Measurements from ENCODE around the gene KCND3.

KCND3 gene

DNA sequence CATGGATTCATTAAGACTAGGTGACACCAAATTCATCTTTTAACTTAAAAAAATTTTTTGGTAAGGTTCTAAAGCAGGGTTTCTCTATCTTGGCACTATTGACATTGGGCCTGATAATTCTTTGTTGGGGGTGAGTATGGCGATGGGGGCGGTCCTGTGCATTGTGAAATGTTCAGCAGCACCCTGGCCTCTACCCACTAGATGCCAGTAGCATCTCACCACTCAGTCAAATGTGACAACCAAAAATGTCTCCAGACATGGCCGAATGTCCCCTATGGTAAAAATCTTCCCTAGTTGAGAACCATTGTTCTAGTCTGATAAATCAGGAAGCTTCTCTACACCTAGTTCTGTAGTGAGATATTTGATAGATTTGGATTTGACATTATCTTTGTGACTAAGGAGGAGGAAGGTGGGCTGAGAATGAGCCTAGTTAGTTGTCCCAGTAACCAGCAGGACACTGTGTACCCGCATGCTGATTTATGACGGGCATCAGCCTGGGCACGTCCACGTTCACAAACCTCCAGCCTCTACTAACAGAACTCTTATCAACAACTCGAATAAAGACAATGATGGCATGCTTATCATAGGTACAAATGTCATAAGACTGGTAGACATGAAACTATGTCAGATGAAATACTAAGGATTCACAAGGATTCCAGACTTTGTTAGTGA, 104.6 kb downstream of the KCND3 start:
- DNase-seq (ENCODE audit: low read depth in 1 of 2, low spot score in 1 of 2) = no peak

DNA sequence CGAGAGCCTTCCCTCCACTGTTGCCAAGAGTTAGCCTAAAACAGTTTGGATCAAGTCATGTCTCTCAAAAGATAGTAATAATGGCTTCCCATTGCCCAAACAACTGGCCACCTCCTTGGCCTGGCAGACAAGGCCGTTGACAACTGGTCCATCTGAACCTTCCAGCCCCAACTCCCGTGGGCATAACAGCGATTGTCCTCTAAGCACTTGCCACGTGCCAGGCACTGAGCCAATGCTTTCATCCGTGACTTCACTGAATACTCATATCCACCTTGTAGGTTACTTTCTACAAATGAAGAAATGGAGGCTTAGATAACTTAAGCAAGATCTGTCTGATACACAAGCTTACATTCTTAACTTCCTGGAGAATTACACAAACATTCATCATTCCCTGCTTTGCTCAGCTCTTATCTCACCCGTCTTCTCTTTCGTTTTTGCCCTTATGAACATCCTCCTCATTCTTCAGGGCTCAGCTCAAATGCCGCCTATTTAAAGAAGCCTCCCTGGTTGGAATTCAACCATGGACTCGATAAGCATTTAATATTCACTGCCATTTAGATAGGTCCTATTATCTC, 106.4 kb downstream of the KCND3 start:
- DNase-seq (ENCODE audit: low read depth in 1 of 2, low spot score in 1 of 2) = no peak

DNA sequence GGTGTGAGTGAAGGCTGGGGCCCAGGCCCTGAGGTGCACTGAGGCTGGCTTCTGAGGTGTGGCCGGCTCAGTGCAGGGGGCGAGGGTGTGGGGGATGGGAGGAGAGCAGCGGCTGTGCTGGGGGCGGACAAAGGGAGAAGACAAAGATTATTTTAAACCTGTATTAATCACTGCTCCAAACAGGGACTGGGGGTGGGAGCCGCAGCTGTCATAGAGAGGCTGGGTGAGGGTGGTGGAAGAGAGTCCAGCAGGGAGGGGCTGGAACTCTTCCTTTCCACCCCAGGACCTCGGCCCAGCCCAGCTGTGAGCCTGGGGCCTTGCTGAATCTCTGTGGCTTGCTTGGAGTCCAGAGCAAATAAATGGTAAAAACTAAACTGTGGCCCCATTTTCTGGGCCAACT, 106.9 kb downstream of the KCND3 start:
- no peak for DNase-seq (ENCODE audit: low read depth in 1 of 2, low spot score in 1 of 2)

DNA sequence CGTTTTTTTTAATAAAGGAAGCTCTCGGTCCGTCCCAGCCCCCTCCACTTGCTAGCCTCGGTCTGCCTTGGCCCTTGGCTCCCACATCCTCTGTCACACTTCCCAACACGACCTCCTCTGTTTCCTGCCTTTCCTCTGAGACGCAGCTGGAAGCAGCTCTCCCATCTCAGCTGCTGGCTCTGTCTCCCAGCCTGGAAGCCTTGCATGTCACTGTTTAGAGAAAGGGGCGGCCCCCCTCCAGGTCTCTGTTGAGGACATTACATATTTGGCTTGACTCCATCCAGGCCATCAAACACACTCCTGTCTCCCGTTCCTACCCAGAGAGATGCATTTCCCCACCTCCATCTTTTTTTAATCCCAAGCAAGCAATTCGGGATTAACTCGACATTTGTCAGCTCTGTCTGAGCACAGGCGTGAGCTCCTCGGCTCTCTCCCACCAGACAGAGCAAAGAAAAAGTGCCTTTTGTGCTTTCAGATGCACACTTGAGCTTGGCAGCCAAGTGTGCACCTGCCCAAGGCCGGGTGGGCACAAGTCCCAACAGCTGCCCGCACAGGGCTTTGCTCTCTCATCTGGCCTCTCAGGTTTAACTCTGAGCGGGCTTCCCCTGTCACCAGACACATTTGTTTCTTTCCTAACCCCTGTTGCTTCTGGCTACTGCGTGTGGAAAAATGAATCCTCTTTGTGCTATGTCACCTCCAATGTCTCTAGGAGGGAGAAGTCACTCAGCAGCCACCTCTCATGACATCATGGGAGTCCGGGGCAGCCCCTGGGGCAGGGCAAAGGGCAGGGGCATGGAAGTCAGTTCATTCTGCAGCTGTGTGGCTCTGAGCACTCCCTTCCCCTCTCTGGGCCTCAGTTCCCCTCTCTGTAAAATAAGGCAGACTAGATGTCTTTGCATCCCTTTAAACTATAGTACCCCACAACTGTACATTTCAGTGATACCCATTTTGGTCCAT, 108.3 kb downstream of the KCND3 start:
- DNase-seq (ENCODE audit: low read depth in 1 of 2, low spot score in 1 of 2) = no peak

DNA sequence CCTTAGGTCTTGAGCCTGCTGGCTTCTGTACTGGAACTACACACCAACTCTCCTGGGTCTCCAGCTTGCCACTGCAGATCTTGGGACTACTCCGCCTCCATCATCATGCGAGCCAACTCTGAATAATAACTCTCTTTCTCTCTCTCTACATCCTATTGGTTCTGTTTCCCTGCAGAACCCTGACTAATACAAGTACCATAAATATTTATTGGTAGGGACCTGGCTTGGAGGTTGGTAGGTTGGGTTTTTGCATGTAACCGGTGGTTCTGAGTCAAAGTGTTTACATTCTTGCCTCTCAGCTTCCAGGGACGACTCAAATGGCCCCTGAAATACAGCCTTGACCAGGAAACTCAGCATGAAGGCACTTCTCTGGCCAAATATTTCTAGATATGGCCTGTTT, 110.4 kb downstream of the KCND3 start:
- DNase-seq (ENCODE audit: low read depth in 1 of 2, low spot score in 1 of 2) = no peak

DNA sequence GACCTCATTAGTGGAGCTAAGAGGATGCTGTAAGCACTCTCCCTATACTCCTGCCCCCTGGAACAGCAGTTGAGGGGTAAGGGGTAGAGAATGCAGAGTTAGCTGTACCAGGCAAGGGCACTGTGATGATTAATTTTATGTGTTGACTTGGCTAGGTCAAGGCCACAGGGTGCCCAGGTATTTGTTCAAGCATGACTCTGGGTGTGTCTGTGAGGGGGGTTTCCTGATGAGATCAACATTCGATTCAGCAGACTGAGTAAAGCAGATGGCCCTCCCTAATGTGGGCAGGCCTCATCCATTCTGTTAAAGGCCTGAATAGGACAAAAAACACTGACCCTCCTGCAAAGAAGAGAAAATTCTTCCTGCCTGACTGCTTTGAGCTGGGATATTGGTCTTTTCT, 110.8 kb downstream of the KCND3 start:
- DNase-seq (ENCODE audit: low read depth in 1 of 2, low spot score in 1 of 2) = no peak

DNA sequence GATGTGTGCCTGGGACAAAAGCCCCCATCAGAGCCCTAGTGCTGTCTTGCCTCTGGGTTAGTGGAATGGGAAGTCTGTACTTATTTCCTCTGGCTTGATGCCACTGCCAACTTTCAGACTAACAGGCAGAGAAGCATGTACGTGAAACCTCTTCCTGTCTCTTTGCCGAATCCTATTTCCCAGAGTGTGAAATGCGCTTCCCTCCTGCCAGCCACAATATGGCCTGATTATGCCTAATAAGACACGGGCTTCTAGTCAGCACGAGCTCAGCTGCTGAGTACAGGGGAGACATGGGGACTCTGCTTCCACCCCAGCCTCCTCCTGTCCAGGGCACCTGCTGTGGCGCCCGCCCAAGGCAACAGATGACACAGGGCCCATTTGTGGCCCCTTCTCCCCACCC, 111.4 kb downstream of the KCND3 start:
- DNase-seq (ENCODE audit: low read depth in 1 of 2, low spot score in 1 of 2) = no peak

DNA sequence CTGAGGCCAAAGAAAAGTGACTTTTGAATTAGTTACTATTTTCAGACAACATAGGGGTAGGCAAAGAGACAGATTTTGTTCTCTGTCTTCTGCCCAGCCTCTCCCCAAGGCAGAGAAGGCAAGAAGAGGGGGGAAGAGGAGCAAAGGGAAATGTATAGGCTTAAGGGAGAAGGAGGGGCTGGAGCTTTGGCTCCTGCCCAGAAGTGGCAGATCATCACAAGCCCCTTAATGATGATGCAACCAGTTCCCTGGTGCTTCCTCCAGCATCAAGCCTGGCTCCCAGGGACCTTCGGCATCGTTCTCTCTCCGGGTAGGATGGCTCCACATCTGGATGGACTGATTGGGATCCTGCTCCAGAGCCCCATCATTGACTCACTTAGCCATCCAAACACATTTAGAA, 112.8 kb downstream of the KCND3 start:
- no peak for DNase-seq (ENCODE audit: low read depth in 1 of 2, low spot score in 1 of 2)

DNA sequence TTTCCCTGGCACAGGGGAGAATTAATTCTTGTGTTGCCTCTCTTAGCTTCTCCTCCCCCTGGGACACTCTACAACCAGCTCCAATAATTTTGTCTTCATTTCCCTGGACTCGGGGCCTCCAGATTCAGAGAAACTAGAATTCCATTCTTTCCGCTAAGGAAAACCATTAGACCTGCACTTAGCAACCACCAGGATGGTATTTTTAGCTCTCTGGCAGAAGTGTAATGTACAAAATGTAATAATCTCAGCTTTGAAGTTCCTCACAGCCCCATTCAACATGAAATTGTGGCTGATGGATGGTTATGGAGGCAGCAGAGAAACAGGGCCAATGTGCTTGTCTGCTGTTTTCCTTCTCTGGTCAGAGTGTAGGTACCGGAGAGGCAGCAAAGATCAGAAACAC, 113.8 kb downstream of the KCND3 start:
- no peak for DNase-seq (ENCODE audit: low read depth in 1 of 2, low spot score in 1 of 2)

DNA sequence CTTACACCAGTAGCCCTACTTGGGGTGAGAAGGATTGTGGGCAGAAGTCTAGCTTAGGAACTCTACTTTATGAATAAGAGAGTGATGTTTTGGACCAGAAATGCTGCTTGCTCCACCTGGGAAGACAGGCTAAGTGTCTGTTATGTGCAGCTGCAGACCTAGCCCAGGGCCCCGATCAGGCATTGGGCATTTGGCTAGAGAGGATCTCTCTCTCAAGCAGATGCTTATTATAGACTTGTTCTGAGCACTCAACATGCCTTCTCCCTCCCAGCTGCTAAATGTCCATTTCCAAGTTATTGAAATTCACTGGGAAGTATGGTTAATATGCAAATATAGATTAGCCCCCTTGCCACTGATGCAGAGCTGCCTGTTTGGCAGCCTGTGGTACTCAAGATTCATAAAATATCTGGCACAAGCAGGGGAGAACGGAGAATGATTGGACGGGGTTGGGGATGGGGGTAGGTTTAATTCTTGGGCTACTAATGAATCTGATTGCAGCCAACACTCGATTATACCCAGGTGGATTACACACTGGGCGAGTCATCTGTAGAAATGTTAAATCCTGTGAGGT, 115.9 kb downstream of the KCND3 start:
- DNase-seq (ENCODE audit: low read depth in 1 of 2, low spot score in 1 of 2) = no peak

DNA sequence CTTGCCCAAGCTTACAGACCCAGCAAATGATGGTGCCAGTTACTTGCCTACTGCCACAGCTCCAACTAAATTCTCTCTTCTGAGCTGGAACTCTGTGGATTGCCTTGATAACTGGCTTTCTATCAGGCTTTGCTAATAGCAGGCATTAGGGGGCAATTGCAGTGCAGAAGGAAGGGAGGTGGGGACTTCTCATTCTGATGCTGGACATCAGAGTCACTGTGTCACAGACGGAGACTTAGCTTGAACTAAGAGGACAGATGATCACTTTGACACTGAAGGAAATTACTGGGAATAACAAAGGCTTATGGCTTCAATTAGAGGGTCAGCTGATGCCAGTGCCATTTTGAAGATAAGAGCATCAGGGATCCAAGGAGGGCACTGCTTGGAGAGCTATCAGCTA, 119.3 kb downstream of the KCND3 start:
- DNase-seq (ENCODE audit: low read depth in 1 of 2, low spot score in 1 of 2) = no peak

DNA sequence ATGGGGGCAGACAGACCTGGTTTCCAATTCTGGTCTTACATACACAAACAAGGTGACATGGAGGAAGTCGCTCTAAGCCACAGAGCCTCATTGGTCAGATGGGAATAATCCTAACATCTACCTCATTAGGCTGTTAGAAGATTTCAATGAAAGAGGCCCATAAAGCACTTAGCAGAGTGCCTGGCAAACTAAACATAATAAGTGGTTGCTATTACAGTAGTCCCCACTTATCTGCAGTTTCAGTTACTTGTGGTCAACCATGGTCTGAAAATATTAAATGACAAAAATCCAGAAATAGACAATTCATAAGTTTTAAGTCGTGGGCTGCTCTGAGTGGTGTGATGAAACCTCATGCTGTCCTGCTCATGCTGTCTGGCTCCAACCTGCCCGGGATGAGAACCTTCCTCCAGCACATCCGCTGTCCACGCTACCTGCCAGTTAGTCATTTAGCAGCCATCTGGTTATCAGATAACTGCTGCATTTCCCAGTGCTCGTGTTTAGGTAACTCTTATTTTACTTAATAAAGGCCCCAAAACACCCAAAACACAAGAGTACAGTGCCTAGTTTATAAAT, 121.5 kb downstream of the KCND3 start:
- DNase-seq (ENCODE audit: low read depth in 1 of 2, low spot score in 1 of 2) = no peak

DNA sequence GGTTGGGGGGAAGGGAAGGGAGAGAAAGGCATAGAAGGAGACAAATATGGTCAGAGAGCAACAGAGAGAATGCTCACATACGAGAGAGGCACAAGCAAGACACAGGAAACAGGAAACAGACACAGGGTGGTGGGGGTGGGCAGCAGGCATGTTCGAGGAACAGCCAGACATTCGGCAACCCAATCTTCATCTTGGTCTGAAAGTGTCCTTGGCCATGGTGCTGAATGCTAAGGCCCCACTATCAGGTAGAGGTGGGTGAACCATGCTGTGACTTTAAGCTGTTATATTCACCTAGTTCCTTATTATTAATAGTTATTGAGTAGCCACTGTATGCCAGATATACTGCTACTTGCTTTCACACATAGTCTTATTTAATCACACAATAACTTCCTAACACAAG, 124.6 kb downstream of the KCND3 start:
- no peak for DNase-seq (ENCODE audit: low read depth in 1 of 2, low spot score in 1 of 2)

DNA sequence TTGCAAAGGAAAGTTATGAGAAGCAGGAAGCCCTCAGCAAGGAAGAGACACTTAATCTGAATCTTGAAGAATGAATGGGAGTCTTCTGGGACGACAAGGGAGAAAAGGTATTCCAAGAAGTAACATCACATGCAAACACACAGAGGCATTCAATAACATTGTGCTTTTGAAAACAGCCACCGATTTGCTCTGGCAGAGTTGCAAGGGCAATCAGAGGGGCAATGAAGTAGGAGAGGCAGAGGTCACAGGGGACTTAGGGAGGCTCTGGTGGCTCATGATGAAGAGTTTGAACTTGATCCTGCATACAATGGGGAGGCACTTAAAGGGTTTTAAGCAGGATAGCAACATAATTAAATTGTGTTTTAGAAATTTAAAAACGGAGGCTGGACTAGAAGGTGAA, 126.1 kb downstream of the KCND3 start:
- no peak for DNase-seq (ENCODE audit: low read depth in 1 of 2, low spot score in 1 of 2)

DNA sequence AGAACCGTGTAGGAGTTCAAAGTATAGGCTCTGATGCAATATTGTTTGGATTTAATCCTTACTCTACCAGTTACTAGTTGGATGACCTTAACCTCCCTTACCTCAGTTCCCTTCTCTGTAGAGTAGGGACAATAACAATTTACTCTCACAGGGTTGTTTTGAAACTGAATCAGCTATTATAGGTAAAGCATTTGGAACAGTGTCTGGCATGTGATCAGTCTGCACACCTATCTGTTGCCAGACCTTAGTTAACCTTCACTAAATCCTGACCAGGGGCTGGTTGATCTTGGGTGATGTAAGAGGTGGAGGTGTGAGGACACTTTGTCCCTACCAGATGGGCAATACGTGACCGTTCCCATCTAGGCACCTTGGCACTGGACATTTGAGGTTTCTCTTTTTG, 126.9 kb downstream of the KCND3 start:
- no peak for DNase-seq (ENCODE audit: low read depth in 1 of 2, low spot score in 1 of 2)

DNA sequence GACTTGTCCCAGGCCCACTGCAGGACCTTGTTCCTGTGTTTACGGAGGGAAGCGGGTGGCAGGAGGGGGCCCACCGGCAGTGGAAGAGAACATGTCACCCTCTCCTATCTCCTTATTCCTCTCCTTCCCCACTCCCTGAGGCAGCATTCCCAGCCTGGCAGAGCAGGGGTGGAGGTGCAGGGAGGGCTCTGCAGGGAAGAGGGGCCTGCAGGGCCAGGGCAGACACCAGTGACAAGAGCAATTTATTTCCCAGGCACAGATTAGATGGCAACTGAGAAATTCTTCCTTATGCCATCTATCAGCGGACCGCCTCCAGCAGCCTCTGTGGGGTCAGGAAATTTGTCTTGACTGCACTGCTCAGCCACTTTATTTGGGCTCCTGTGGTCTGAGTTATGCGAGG, 127.9 kb downstream of the KCND3 start:
- no peak for DNase-seq (ENCODE audit: low read depth in 1 of 2, low spot score in 1 of 2)

DNA sequence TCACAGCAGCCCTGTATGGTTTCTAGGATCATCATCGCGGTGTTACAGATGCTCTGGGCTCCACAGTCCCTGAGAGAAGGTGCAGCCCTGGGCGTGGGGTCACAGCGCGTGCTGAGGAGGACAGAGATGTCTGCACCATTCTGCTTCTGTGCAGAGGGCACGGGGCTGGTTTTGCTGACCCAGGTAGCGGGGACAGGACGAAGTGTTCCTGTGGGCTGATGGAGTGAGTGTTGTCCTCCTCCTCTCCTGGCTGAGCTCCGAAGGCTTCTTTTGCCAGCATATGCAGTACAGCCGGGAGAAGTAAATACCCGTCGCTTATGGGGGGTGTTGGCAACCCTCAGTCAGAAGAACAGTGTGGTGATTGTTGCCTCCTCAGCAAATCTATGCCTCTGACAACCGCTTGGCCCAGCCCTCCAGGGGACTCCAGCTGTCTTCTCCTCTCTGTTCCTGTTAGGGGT, 132.2 kb downstream of the KCND3 start:
- no peak for DNase-seq (ENCODE audit: low read depth in 1 of 2, low spot score in 1 of 2)

DNA sequence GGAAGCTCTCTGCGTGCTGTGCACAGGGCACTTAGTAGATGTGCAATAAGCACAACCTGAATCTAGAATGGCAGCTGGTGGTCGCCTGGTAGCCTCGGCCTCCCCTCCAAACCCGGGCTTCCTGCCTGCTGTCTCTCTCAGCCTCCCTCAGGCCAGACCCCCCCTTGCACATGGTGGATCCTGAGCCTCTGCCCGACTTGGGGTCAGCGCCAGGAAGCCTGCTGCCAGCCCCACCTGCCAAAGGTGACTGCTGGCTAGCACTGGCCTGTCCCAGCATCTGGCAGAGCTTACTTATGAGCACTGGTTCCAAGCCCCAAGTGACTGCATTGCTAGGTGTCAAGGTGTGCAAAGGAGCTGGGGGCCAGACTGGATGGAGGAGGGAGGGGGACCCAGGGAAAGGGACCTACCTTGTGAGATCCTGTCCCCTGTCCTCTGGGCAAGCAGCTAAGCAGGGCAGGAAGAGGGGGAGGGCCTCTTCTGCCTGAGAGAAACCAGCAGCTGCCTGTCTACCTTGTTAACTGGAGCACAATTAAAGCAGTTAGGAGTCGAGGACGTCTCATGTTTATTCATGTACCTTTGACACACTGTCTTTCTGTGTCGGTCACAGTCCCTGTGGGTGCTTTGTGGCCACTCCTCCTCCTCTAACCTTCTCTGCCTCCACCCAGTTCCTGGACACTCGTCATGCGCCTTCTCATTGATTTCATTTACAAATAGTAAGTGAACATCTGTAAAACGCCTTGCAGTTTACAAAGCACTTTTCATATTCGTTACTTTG, 132.9 kb downstream of the KCND3 start:
- no peak for DNase-seq (ENCODE audit: low read depth in 1 of 2, low spot score in 1 of 2)

DNA sequence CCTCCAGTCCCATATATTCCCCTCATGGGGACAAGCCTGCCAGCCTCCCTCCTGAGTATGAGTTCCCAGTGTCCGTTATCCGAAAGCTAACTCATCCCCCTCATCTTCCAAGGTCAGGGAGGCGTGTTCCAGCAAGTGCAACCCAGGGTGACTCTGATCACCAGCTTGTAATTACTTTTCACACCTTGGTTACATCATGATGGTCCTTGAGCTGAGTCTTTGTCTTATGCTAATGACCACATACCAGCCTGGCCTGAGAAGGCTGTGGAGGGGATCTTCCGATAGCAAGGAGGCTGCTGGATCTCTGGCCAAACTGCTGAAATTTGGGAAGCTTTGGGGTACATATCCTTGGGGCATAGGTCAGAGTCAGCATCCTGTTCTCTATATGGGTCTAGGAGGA, 134.2 kb downstream of the KCND3 start:
- DNase-seq (ENCODE audit: low read depth in 1 of 2, low spot score in 1 of 2) = no peak

DNA sequence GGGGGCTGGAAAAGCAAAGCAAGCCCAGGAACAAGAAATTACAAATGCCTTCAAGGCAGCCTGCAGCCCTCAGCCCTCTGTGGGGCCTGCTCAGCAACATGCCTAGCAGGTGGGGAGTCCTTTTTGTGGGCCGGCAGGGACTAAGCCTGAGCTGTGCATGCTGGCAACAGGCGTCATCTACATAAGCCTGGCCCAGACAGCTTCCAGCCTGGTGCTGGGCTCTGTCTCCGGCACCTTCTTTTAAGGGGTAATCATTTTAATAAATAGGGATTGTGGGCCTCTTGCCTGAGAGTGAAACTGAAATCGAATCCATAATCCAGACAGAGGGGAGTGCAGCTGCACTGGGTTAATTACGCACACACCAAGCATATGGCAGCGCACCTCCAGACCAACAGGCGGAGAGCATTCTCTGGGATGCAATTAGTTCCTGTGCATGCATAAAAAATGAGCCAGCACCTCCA, 137.2 kb downstream of the KCND3 start:
- DNase-seq (ENCODE audit: low read depth in 1 of 2, low spot score in 1 of 2) = no peak

DNA sequence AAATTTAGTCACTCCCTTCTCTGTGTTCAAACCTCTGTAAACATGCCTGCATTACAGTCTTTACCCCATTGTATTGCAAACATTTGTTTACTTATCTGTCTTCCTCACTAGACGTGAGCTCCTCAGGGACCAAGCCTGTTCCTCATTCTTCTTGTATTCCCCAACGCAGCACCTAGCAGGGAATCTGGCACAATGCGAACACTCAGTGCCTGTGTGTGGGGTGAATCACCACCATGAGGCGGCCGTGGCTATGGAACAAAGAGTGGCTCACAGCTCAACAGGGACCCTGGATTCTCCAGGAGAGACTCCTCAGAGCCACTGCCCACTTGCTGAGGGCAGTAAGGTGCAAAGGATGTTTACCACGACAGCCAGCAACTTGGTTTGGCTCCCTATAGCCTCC, 137.9 kb downstream of the KCND3 start:
- DNase-seq (ENCODE audit: low read depth in 1 of 2, low spot score in 1 of 2) = no peak
